Neural progenitor cell (in vitro differentiated cells): Measurements from ENCODE around the gene CFAP157. TPM values are rescaled to one million over a fixed set of nuclear protein-coding genes. Genes with fewer than 3 reads are reported as not detected.

ENCODE experiments used
- DNase-seq: peaks from one replicate; pipeline ENCODE4 v3.0.0-alpha.2; 2016; ENCODE audit warnings: low spot score
- H2AFZ ChIP-seq: fragments of 200-600 bp; sonication (generic); replicated peaks from 2 replicates; pipeline ENCODE4 v1.6.1; 2016; ENCODE audit warnings: antibody characterized with exemption
- H3F3A ChIP-seq: fragments of 200-600 bp; sonication (generic); 2 replicates; pipeline ENCODE4 v1.6.1; 2016; ENCODE audit warnings: antibody characterized with exemption, low read depth
- H3K27ac ChIP-seq: fragments of 200-600 bp; sonication (generic); 2 replicates; pipeline ENCODE4 v1.5.1; 2016; ENCODE audit warnings: mild to moderate bottlenecking
- H3K27me3 ChIP-seq: fragments of 200-600 bp; sonication (generic); 2 replicates; pipeline ENCODE4 v1.6.1; 2016; ENCODE audit warnings: mild to moderate bottlenecking, moderate library complexity
- H3K36me3 ChIP-seq: fragments of 200-600 bp; sonication (generic); 2 replicates; pipeline ENCODE4 v1.5.1; 2016
- H3K4me1 ChIP-seq: fragments of 200-600 bp; sonication (generic); 2 replicates; pipeline ENCODE4 v1.6.1; 2016; ENCODE audit warnings: mixed run types
- H3K4me2 ChIP-seq: fragments of 200-600 bp; sonication (generic); 2 replicates; pipeline ENCODE4 v1.6.1; 2016
- H3K4me3 ChIP-seq: fragments of 200-600 bp; sonication (generic); 2 replicates; pipeline ENCODE4 v1.5.1; 2016
- H3K79me2 ChIP-seq: fragments of 200-600 bp; sonication (generic); 2 replicates; pipeline ENCODE4 v1.6.1; 2016; ENCODE audit warnings: low read depth
- H3K9ac ChIP-seq: fragments of 200-600 bp; sonication (generic); 2 replicates; pipeline ENCODE4 v1.6.1; 2016
- H3K9me3 ChIP-seq: fragments of 200-600 bp; sonication (generic); 2 replicates; pipeline ENCODE4 v1.5.1; 2016; ENCODE audit warnings: low read depth
- H4K20me1 ChIP-seq: fragments of 200-600 bp; sonication (generic); 2 replicates; pipeline ENCODE4 v1.6.1; 2016; ENCODE audit warnings: low read depth
- H3K27ac Mint-ChIP-seq: 3 replicates; pipeline ENCODE4 v1.8.0; 2021; ENCODE audit warnings: mixed read lengths
- H3K27me3 Mint-ChIP-seq: 2 replicates; pipeline ENCODE4 v1.8.0; 2022; ENCODE audit warnings: low read depth, mild to moderate bottlenecking, inconsistent platforms, moderate library complexity, mixed read lengths; ENCODE audit not compliant: insufficient read depth
- H3K36me3 Mint-ChIP-seq: 3 replicates; pipeline ENCODE4 v1.8.0; 2021; ENCODE audit warnings: mixed read lengths
- H3K4me1 Mint-ChIP-seq: 3 replicates; pipeline ENCODE4 v1.8.0; 2021; ENCODE audit warnings: mixed read lengths
- H3K4me3 Mint-ChIP-seq: 3 replicates; pipeline ENCODE4 v1.8.0; 2021; ENCODE audit warnings: mild to moderate bottlenecking, moderate library complexity, mixed read lengths
- H3K9me3 Mint-ChIP-seq: 3 replicates; pipeline ENCODE4 v1.8.0; 2020; ENCODE audit warnings: mixed read lengths
- EZH2 ChIP-seq: fragments of 200-600 bp; sonication (generic); IDR thresholded peaks from 2 replicates; pipeline ENCODE4 v1.6.1; 2017; ENCODE audit warnings: antibody characterized with exemption, mild to moderate bottlenecking, moderate library complexity
- EZH2phosphoT487 ChIP-seq: fragments of 200-600 bp; sonication (generic); IDR thresholded peaks from 2 replicates; pipeline ENCODE4 v1.6.1; 2017; ENCODE audit warnings: antibody characterized with exemption
- total RNA-seq: library from RNA; depleted of rRNA; stranded (reverse); fragments of >200 nt; gene quantifications from 2 replicates; pipeline ENCODE4 v1.2.3, GENCODE V29; 2015; ENCODE audit warnings: low replicate concordance
- TF ChIP-seq, protein P1 (sequence below): fragments of 200-600 bp; sonication (generic); IDR thresholded peaks from 2 replicates; pipeline ENCODE4 v1.5.1; 2017; ENCODE audit warnings: antibody characterized with exemption, mild to moderate bottlenecking

CFAP157 gene
- total RNA-seq, 1 donor from 2014 or later, result not detected

DNA sequence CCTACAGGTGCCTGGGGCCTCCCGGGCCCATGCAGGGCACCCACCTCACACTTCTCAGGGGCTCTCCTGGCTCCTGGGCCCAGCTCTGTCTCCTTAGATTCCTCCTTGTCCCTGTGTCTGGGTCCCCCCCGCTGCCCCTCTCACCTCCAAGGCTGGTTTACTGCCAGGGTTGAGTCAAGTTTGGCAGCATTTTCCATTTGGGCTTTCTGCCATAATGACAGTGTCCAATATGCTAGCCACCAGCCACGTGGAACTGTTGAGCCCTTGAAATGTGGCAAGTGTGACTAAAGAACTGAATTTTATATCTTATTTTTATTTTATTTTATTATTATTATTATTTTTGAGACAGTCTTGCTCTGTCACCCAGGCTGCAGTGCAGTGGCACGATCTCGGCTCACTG, 11.0 kb downstream of the CFAP157 start:
- TF ChIP-seq EZH2phosphoT487, result no peak
- no peak overlapping the region for H3K27ac Mint-ChIP-seq
- no peak overlapping the region for H2AFZ ChIP-seq
- H3K27ac ChIP-seq, result no peak overlapping the region
- no peaks in the 10 kb centered on the region for H3K36me3 ChIP-seq
- no peaks in the 10 kb centered on the region for H3K79me2 ChIP-seq
- no peak overlapping the region for H3K4me2 ChIP-seq
- no peak overlapping the region for H3K4me3 ChIP-seq
- H3K9me3 ChIP-seq, result no peaks in the 10 kb centered on the region
- peaks cover 12% of the 10 kb centered on the region for H3K27me3 Mint-ChIP-seq
- H3K4me3 Mint-ChIP-seq, result peak overlapping the region; percentile 63
- H3F3A ChIP-seq, result no peaks in the 10 kb centered on the region
- peaks cover 15% of the 10 kb centered on the region for H3K27me3 ChIP-seq
- no peak overlapping the region for H3K9ac ChIP-seq
- no peaks in the 10 kb centered on the region for H3K9me3 Mint-ChIP-seq
- no peaks in the 10 kb centered on the region for H3K36me3 Mint-ChIP-seq
- no peaks in the 10 kb centered on the region for H4K20me1 ChIP-seq
- no peaks in the 10 kb centered on the region for H3K4me1 ChIP-seq
- DNase-seq, result no peak
- H3K4me1 Mint-ChIP-seq, result peaks cover 11% of the 10 kb centered on the region

DNA sequence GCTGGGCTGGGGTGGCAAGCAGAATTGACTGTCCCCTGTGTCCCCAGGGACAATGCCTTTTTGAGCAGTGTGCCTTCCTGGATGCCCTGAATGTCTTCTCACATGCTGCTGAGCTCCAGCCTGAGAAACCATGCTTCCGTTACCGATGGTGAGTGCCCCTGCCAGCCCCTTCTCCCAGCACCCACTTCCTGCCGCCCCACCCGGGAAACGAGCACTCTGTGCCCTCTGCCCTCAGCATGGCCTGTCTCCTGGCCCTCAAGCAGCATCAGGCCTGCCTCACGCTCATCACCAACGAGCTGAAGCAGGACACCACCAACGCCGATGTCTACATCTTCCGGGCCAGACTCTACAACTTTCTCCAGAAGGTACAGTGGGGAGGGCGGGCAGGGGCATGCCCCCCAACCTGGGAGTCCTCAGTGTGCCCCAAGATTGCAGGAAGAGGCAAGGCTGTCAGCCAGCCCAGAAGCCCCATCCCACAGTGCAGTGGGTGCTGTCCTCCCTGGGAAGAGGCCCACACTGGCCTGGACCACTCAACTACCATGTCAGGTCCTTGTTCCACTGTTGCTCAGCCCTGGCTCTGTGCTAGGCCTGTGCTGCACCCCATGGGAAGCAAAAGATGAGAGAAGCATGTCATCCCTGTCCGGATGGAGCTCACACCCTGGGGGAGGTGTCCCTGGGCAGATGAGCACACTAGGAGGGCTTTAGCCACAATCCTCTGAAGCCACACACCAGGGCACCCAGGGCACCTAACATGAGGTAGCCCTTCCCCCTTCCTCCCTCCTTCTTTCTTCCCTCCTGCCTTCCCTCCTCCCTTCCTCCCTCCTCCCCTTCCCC, 13.5 kb downstream of the CFAP157 start:
- Mint-ChIP-seq H3K36me3 (no peaks in the 10 kb centered on the region), H3K4me3 (no peak overlapping the region), H3K27me3 (peaks cover 10% of the 10 kb centered on the region), H3K27ac (peak overlapping the region; percentile 0), H3K4me1 (peaks cover 9% of the 10 kb centered on the region), H3K9me3 (no peaks in the 10 kb centered on the region)
- DNase-seq, result no peak
- Histone ChIP-seq H3K9ac (no peak overlapping the region), H3K4me3 (no peak overlapping the region), H3K4me2 (no peak overlapping the region), H4K20me1 (no peaks in the 10 kb centered on the region), H3K36me3 (no peaks in the 10 kb centered on the region), H2AFZ (no peak overlapping the region), H3K79me2 (no peaks in the 10 kb centered on the region), H3F3A (peaks cover 7% of the 10 kb centered on the region), H3K9me3 (no peaks in the 10 kb centered on the region), H3K27me3 (no peaks in the 10 kb centered on the region), H3K4me1 (no peaks in the 10 kb centered on the region), H3K27ac (no peak overlapping the region)
- no peak for TF ChIP-seq EZH2
- TF ChIP-seq EZH2phosphoT487, result no peak
- TF ChIP-seq, protein P1, sequence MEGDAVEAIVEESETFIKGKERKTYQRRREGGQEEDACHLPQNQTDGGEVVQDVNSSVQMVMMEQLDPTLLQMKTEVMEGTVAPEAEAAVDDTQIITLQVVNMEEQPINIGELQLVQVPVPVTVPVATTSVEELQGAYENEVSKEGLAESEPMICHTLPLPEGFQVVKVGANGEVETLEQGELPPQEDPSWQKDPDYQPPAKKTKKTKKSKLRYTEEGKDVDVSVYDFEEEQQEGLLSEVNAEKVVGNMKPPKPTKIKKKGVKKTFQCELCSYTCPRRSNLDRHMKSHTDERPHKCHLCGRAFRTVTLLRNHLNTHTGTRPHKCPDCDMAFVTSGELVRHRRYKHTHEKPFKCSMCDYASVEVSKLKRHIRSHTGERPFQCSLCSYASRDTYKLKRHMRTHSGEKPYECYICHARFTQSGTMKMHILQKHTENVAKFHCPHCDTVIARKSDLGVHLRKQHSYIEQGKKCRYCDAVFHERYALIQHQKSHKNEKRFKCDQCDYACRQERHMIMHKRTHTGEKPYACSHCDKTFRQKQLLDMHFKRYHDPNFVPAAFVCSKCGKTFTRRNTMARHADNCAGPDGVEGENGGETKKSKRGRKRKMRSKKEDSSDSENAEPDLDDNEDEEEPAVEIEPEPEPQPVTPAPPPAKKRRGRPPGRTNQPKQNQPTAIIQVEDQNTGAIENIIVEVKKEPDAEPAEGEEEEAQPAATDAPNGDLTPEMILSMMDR, result no peak

DNA sequence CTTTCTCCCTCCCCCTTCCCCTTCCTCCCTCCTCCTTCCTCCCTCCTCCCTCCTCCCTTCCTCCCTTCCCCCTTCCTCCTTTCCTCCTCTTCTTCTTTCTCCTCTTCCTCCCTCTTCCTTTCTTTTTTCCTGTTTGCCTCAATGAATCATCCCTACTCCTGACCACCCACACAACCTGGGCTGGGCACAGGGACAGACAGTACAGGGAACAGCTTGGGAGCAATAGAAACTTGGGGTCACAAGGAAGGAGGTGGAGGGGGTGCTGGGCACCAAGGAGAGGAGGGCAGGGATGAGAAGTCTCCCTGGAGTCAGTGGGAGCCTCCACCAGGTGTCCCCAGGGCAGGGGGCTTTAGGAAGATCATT, 14.1 kb downstream of the CFAP157 start:
- Histone ChIP-seq H3K4me3 (no peak overlapping the region), H3K4me1 (no peaks in the 10 kb centered on the region), H3K9ac (no peak overlapping the region), H3K27ac (no peak overlapping the region), H3K36me3 (no peaks in the 10 kb centered on the region), H2AFZ (no peak overlapping the region), H3F3A (peaks cover 7% of the 10 kb centered on the region), H3K9me3 (no peaks in the 10 kb centered on the region), H3K27me3 (no peaks in the 10 kb centered on the region), H4K20me1 (no peaks in the 10 kb centered on the region), H3K79me2 (no peaks in the 10 kb centered on the region), H3K4me2 (no peak overlapping the region)
- Mint-ChIP-seq H3K27me3 (peaks cover 10% of the 10 kb centered on the region), H3K9me3 (no peaks in the 10 kb centered on the region), H3K4me1 (peaks cover 6% of the 10 kb centered on the region), H3K4me3 (no peak overlapping the region), H3K27ac (peak overlapping the region; percentile 66), H3K36me3 (no peaks in the 10 kb centered on the region)
- TF ChIP-seq, protein P1, result no peak
- TF ChIP-seq EZH2 (no peak), EZH2phosphoT487 (no peak)
- no peak for DNase-seq

DNA sequence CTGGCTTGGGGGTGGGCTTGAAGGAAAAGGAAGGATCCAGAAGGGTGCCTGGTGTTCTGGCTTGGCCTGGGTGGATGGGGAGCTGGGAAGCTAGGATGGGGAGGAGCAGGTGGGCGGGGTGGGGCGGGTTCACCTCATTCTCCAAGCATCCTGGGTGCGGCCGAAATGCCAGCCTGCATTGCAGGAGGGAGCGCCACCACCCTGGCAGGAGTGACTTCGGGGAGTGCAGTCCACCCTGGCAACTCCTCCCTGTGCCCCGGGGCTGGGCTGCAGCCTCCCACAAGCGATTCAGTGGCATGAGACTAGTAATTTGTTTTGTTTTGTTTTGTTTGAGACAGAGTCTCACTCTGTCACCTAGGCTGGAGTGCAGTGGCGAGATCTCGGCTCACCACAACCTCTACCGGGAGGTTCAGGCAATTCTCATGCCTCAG, 14.6 kb downstream of the CFAP157 start:
- Mint-ChIP-seq H3K4me3 (no peak overlapping the region), H3K27ac (peak overlapping the region; percentile 66), H3K4me1 (peaks cover under 1% of the 10 kb centered on the region), H3K36me3 (no peaks in the 10 kb centered on the region), H3K9me3 (no peaks in the 10 kb centered on the region), H3K27me3 (peaks cover 10% of the 10 kb centered on the region)
- H4K20me1 ChIP-seq, result no peaks in the 10 kb centered on the region
- no peaks in the 10 kb centered on the region for H3K27me3 ChIP-seq
- DNase-seq, result no peak
- H3K4me2 ChIP-seq, result no peak overlapping the region
- H3K9me3 ChIP-seq, result no peaks in the 10 kb centered on the region
- H2AFZ ChIP-seq, result peak overlapping the region; percentile 1
- no peaks in the 10 kb centered on the region for H3K79me2 ChIP-seq
- TF ChIP-seq EZH2 (no peak), EZH2phosphoT487 (no peak)
- TF ChIP-seq, protein P1, result no peak
- H3K9ac ChIP-seq, result no peak overlapping the region
- H3K4me3 ChIP-seq, result no peak overlapping the region
- no peaks in the 10 kb centered on the region for H3K4me1 ChIP-seq
- H3F3A ChIP-seq, result peaks cover 7% of the 10 kb centered on the region
- no peak overlapping the region for H3K27ac ChIP-seq
- H3K36me3 ChIP-seq, result no peaks in the 10 kb centered on the region
